Measurements from ENCODE around the gene PDCD2.

GRCh38 chr6:170583756-170584180 lies 669 bp downstream of the PDCD2 start:
- peak; percentile 48 for TF ChIP-seq CTCF (IDR thresholded peaks at IDR 0.05)
- no peak for TF ChIP-seq EZH2 (IDR thresholded peaks at IDR 0.05; ENCODE audit: borderline replicate concordance, insufficient read depth, low read depth, low read length, poor library complexity, severe bottlenecking)
